Measurements from ENCODE around the gene SGTA.
"Not testable (repeated sequence)": the region's sequence is repeated elsewhere in the genome, so short reads cannot be mapped to it uniquely, and the experiment has no call there.

Gene SGTA

DNA sequence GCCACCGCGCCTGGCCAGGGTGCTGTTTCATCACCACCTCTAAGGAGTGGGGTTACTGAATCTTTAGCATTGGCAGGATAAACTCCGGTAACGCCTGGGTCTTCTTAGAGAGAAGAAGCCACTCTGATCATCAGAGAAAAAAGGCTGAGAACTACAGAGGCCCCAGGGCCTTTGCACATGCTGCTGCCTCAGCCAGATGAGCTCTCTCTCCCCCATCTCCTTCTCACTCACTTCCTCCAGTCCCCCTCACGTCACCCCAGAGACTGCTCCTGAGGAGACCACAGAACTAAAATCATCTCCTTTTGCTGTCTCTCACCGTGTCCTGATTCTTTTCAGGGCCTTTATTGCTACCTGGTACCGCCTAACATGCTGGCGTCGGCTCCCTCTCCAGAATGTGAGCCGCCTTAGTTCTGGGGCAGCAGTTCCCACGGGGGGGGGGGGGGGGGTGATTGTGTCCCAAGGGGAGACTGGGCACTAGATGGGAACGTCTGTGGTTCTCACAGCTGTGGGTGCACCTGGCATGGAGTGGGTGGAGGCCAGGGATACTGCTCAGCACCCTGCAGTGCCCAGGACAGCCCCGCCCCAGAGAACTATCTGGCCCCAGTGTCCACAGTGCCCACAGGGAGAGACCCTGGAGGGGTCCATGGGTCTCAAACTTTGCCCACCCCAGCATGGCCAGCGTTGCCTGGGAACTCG lies 56.8 kb downstream of the SGTA start:
- no peak for DNase-seq (ENCODE audit: low read depth)

DNA sequence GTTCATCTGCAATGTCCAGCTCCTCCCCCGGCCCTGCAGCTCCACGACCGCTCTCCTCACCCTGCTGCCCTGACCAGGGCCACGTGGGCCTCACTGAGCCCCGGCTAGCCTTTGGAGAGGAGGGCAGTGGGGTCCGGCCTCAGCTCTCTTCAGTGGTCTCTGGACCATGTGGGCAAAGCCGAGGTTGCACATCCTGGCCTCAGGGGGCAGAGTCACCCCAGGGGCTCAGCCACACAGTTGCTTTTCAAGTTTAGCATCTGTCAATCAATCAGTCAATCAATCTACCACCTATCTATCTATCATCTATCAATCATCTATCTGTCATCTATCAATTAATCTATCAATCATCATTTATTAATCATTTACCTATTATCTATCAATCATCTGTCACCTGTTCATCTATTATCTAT lies 58.9 kb downstream of the SGTA start:
- no peak for DNase-seq (ENCODE audit: low read depth)

DNA sequence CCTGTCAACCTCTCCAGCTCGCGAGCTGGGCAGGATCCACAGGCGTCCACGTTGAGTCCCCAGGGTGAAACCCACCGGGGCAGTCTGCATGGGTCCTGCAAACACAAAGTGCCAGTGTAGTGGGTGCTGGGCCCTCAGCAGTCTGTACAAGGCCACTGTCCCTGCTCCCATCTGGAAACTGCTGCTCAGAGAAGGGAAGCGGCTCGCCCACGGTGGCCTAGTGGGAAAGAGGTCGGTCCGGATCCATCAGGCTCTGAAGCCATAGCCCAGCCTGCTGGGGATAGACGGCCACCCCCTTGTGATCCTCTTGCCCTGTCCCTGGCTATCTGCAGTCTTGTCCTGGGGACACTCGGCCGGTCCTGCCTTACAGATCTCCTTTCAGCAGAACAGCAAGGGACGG lies 59.3 kb downstream of the SGTA start:
- DNase-seq (ENCODE audit: low read depth): no peak

DNA sequence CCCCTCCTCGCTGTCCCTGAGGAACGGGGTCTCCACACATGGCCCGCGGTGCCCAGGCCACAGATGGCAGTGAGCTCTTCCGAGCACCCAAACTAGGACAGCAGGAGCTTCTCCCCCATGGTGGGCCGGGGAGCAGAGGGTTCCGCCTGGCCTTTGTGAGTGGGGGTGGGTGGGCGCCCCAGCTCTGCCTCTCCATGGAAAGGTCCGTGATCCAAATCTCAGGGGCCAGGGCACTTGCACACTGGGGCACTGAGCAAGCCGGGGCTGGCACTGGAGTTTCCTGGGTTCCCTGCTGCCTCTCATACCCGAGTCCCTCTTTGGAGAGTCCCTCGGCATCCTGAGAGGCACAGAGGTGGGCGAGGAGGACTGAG lies 59.7 kb downstream of the SGTA start:
- no peak for DNase-seq (ENCODE audit: low read depth)

DNA sequence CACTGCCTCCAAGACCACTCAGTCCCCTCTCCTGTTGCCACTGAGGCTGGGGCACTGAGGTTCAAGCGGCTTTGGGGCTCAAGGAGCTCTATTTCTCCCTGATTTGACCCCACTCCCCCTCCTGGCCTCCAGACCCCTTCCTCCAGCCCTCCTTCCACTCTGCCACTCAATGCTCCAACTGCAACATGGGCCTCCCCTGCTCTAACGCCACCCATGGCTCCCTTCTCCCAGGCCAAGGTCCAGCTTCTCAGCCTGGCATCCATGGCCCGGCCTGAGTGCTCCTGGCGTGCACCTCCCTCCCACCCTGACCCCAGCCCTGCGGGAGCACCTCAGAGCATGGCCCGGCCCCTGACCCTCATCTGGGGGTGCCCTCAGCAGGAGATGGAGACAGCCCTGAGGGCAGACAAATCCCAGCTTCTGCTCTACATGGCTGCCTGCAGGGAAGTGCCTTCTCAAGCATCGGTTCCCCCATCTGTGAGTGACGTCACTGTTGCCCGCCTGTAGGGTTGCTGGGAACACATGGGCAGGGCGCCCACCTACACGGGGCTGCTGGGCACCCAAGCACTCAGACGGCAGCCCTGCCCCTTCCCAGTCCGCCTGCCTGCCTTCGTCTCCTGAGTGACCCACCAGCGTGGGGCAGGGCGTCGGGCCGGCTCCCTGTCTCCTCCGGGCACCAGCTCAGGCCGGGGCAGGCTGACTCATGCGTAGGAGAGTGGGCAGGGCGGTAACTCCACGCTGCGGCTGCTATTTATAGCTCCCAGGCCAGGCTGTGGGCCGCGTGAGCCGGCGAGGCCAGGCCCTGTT lies 60.3 kb downstream of the SGTA start:
- peak; percentile 83 for DNase-seq (ENCODE audit: low read depth)

DNA sequence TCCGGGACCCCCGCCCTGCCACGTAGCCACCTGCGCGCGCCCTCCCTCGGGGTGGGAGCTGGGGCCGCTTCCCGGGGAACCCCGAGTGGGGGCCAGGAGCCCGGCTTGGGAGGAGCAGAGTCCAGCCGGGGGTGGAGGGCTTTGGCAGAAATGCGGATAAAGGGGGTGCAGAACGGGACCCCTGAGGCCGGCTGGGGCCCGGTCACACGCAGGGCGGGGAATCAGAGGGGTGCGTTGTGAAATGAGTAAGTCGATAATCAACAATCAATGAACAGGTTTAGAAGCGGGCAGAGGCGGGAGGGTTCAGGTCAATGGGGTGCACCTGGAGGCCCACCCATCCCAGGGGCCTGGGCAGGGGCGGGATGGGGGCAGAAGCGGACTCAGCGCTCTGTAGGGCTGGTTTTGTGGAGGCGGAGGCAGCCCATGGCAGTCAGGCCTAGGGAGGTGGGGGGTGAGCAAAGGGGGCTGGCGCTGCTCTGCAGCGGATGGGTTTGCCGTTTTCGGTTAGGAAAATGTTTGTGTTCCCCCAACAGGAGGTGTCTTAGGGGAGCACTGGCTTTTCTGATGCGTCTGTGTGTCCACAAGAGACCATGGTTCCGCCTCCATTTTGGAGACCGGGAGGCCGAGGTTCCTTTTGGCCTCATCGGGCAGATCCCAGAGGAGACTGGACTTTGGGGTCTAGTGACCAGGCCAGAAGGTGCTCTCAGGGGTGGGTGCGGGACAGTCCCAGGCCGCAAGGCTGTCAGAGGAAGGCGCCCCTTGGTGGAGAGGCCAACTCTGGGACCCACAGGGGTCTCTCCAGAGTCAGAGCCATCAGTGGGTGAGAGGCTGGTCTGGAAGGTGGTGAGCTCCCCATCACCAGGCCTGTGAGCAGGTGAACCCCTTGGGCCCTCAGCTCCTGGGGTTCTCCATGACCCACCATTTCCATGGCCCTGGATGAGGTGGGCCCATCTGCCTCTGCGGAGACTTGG lies 61.2 kb downstream of the SGTA start:
- DNase-seq (ENCODE audit: low read depth): no peak

DNA sequence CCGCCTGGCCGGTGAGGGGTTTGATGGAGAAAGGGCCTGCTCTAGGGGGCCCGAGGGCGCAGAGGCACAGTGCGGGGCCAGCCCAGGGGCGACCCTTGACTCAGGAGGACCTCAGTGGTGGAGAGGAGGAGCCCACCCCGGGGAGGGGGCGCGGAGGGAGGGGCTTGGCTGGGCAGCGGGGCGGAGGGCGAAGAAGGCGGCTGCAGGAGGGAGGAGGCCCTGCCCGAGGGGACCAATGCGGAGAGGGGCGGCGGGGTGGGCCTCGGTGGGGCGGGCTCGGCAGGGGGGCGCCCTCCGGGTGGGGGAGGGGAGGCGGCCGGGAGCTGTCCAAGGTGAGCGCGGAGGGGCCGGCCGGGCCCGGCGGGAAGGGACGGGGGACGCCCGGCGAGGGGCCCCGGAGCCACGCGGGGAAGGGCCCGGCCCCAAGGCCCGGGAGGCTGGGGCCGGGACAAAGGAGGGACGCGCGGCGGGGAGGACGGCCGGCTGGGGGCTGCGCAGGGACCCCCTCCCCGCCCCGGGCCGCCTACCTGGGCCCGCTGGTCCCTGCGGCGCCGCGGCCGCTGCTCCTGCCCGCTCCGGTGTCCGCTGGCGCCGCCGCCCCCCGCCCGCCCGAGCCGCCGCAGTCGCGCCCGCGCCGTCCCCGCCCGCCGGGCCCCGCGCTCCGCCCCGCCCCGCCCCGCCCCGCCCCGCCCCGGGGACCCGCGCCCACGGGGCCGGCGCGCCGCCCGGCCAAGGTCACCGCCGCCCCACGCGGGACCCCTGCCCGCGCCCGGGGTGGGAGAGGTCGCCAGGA lies 62.1 kb downstream of the SGTA start, which contains the start of gene DIRAS1:
DIRAS1 (minus strand) TSS at position 596 of the 793 bp plus-strand sequence. CDS start 3,566 bp downstream, outside the sequence.
- no peak for DNase-seq (ENCODE audit: low read depth)

DNA sequence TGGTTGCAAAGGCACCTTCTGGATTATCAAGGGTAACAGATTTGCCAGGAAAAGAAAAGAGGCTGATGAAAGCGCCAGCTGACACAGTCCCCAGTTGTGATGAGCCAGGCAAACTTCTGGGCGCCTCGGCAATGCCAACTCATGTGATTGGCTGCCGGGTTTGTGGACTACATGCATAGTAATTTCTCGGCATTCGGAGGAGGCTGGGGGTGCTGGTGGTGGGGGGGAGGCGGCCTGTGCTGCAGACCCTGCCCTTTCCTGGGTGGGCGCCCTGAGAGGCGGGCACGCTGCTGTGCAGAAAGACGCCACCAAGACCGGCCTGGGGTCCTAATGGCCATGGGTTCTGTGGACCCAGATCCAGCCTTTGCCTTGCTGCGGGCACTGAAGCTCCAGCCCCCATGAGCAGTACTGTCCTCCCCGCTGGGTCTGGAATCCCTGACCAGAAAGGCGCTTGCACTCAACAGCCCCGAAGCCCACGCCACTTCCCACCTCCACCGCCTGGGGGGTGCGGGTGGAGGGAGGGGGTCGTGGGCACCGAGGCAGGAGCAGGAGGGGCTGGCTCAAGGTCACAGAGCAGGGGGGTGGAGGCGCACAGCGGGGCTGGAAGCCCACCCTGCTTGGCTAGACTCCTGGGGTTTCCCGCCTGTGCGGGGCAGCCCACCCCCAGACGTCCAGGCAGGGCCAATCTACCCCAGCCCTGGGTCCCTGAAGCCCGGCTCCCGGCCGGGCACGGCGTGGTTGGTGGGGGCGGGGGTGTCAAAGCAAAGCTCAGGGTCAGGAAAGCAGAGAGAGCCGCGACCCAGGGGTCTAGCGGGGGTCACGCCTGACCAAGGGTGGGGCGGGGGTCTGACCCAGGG lies 62.9 kb downstream of the SGTA start:
- DNase-seq (ENCODE audit: low read depth): peak; percentile 31

DNA sequence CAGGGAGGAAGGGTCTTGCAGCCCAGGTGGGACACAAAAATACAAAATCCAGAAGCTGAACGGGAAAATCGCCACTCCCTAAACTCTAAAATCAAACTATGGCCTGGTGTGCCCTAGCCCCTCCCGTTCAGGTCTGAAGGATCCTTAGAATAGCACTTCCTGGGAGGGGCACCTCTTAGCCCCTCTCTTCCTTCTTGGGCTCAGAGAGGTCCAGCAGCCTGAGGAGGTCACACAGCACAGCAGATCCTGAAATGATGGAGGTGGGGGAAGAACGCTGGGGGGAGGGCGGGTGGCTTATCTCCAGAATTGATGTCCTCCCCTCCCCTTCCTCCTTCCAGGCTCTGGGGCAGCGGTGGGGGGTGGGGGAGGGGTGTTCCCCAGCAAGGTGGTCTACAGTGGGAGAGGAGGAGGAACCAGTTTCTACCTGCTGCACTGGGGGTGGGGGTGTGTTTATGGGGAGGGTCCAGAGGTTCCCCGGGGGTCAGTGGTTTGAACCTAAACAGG lies 63.8 kb downstream of the SGTA start:
- no peak for DNase-seq (ENCODE audit: low read depth)

DNA sequence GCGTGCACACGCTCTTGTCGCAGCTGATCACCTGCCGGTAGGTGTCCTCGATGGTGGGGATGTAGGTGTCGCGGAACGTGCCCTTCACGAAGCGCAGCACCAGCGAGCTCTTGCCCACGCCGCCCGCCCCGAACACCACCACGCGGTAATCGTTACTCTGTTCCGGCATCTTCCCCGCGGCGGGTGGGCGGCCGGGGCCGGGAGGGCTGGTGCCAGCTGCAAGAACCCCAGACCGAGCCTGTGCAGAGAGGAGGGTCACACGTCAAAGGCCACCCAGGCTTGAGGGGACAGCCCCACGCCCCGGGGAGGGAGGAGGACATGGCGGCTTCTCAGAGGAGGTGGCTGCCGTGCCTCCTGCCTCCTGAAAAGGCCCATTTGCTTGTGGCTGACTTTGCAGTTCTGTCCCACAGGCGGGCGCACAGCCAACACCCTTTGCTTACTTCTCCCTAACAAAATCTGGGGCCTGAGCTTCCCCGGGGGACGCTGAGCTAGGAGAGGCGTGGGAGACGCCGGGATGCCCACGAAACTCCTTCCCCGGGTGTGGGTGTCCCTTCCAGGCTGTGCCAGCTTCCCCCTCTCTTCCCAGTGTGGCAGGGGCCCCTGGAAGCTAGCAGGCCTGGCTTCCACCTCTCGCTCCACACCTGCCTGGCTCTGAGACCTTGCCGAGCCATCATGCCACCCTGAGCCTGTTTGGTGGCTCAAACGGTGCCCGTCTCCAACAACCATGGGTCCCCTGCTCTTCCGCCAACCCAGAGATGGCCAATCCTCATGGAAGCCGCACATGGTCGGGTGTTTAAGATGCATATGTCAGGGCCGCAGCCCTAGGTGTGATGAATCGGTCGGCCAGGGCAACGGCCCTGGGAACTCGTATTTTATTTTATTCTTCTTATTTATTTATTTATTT lies 65.2 kb downstream of the SGTA start:
- no peak for DNase-seq (ENCODE audit: low read depth)

DNA sequence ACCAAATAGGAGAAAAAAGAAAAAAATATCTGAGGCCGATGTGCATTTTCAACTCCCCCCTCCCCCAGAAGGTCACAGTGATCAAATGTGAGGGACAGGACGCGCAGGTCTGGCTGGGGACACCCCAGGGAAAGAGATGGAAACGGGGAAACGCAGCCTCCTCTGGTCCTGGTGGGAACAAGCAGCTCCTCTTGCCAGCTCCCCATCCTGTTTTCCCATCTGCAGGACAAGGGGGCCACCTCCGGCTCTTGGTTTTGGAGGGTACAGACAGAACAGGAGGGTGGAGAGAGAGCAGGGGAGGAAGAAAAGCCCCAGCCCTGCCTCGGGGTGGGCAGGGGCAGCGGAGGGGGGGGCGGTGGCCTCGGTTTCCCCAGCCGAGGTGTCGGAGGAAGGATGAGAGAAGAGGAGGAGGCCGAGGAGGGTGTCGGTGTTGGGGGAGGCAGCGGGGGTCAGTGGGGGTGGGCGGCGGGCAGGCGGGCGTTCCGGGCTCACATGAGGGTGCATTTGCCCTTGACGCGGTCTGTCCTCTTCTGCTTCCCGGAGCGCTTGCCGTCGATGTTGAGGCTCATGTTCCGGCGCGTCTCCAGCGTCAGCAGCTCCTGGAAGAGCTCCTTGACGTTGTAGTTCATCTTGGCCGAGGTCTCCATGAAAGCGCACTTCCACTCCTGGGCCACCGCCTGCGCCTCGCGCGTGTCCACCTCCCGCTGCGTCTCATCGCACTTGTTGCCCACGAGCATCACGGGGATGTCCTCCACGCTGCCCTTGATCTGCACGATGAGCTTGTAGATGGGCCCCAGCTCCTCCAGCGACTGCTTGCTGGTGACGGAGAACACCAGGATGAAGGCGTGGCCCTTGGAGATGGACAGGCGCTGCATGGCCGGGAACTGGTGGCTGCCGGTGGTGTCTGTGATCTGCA lies 66.1 kb downstream of the SGTA start:
- no peak for DNase-seq (ENCODE audit: low read depth)

DNA sequence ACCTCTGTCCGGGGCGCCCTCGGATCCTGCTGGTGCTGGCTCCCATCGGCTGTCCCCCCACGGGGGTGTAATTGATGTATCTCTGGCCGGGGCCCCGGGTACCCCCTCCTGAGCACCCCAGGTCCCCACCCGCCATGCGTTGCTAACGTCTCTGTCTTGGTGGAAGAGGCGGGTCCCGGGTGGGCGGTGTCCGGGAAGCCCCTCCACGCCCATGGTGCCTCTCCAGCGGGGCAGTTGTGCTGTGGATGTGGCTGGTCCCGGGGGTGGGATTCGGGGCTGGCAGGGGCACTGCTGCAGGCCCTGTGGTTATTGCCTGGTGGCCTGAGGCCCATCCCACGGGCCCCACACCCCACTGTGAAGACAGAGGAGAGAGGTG lies 66.8 kb downstream of the SGTA start:
- no peak for DNase-seq (ENCODE audit: low read depth)

DNA sequence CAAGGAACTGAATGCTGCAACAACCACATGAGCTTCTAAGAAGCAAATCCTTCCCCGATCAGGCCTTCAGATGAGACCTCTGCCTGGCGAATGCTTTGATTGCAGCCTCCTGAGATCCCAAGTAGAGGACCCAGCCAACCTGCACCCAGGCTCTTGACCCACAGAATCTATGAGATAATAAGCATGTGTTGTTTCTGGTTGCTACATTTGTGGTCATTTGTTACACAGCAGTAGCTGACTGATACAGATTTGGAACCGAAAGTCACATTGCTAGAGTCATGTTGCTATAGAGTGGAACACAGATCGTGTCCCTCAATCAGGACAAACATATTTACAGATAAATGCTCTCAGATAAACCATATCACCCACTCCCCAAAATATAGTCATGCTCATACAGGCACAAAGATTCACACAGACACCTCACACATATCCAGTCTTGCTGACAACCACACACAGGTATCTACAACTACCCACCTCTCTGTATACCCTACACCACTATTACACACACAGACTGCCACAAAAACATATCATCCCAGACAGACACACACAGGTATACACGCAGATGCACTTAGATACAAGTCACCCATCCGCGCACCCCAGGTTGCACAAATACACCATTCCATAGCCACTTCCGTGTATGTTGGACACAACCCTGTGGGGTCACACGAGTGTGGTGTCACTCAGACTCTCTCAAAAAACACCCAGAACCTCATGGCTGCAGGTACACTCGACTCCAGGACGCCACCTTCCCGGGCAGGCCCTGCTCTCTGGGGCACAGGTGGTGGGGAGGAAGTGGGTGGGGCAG lies 67.4 kb downstream of the SGTA start:
- DNase-seq (ENCODE audit: low read depth): no peak

DNA sequence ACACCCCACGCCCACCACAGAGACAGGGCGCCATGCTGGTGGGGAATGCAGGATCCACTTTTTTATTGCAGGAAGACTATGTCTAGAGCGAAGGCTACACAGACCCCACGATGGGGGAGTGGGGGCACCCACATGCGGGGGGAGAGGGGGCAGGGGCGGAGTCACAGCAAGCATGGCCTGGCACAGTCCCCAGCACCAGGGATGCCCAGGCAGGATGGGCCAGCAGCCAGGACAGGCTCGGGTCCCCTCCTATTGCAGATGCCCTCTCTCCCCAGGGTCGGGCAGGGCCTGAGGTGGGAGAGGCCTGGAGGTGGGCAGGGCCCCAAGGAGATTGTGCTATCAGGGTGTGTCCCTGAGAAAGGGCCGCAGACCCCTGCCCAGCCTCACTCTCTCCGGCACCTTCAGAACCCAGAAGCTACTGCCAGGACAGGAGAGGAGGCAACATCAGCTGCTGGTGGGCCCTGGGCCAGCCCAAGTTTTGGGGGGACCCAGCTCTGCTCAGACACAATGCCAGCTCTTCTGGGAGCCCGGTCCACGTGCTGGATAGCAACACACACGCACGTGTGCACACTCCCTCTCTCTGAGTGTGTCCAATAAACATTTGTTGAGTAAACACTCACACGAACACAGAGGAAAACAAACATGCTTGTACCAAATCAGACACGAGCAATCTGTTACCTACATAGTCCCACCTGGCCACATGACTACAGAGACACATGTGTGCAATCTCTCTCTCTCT lies 68.4 kb downstream of the SGTA start:
- DNase-seq (ENCODE audit: low read depth): no peak

DNA sequence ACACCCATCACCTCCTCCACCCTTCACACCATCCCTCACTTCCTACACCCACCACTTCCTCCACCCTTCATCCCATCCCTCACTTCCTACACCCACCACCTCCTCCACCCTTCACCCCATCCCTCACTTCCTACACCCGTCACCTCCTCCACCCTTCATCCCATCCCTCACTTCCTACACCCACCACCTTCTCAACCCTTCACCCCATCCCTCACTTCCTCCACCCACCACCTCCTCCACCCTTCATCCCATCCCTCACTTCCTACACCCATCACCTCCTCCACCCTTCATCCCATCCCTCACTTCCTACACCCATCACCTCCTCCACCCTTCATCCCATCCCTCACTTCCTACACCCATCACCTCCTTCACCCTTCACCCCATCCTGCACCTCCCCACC lies 69.0 kb downstream of the SGTA start:
- not testable (repeated sequence) for DNase-seq (ENCODE audit: low read depth)

DNA sequence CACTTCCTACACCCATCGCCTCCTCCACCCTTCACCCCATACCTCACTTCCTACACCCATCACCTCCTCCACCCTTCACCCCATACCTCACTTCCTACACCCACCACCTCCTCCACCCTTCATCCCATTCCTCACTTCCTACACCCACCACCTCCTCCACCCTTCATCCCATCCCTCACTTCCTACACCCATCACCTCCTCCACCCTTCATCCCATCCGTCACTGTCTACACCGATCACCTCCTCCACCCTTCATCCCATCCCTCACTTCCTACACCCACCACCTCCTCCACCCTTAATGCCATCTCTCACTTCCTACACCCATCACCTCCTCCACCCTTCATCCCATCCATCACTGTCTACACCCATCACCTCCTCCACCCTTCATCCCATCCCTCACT lies 69.9 kb downstream of the SGTA start:
- DNase-seq (ENCODE audit: low read depth): not testable (repeated sequence)

DNA sequence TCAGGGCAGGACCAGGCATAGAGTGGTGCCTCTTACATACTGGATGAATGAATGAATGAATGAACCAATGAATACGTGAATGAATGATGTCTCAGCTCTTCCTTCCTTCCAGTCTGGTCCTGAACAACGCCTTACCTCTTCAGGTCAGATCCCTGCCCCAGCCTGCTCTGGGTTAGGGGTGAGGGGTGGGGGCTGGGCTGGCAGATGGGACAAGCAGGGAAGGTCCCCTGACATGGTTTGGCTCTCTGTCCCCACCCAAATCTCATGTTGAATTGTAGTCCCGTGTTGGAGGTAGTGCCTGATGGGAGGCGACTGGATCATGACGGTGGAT lies 71.2 kb downstream of the SGTA start:
- DNase-seq (ENCODE audit: low read depth): no peak
